Measurements from ENCODE around the gene ATRNL1.

- TF ChIP-seq EZH2 (IDR thresholded peaks at IDR 0.05) (no peak), CTCF (IDR thresholded peaks at IDR 0.05) (no peak), EZH2phosphoT487 (IDR thresholded peaks at IDR 0.05) (no peak)
Observed at GRCh38 chr10:115818012-115818411, 724.8 kb downstream of the ATRNL1 start.
